ENCODE data around the gene AKR1B1. TPM values are rescaled to one million over a fixed set of nuclear protein-coding genes. Genes with fewer than 3 reads are reported as not detected.

AKR1B1 gene
- total RNA-seq, 1 experiment from 2014 or later: 135 TPM

DNA sequence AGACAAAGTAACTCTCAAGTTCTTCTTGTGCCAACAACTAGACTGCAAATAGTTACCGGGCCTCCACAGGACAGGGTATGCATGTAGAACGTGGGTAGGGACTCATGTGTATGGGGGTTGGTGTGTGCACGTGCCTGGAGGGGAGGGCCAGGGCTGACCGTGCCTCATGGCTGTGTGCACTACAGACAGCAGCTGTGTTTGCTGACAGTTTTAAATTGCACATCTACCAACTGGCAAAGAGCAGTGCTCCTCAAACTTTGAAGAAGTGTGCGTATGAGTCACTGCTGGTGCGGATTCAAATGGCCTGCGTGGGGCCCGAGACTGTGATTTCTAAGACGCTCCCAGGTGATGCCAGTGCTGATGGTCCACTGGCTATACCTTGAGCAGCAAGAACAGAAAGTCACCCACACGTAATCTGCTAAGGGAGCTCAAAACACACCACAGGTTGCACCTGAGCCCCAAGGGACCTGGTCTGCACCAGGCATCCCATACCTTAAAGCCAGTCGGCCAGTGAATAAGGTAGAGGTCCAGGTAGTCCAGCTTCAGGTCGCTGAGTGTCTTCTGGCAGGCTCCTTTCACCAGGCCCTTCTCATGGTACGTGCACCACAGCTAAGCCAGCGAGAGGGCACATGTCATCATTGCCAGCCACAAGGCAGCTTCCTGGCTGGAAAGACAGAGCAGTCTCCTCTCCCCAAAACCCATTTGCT, 8.5 kb downstream of the AKR1B1 start:
- H3K27ac Mint-ChIP-seq: no peak overlapping the region
- peaks cover 6% of the 10 kb centered on the region for H3K4me1 Mint-ChIP-seq
- no peak overlapping the region for H3K4me3 Mint-ChIP-seq
- H3K9me3 Mint-ChIP-seq: no peaks in the 10 kb centered on the region
- DNase-seq (ENCODE audit: low spot score) (no peak), ATAC-seq (no peak)
- ChIA-PET POLR2A (no interaction called here), CTCF (no interaction called here)
- TF ChIP-seq HMGA2 (CRISPR knock-in tag; IDR thresholded peaks at IDR 0.05): no peak
- TF ChIP-seq USF1 (CRISPR knock-in tag; IDR thresholded peaks at IDR 0.05): no peak
- no peak for TF ChIP-seq SMAD4 (CRISPR knock-in tag; IDR thresholded peaks at IDR 0.05)
- no peak for TF ChIP-seq PRRX2 (CRISPR knock-in tag; IDR thresholded peaks at IDR 0.05)
- no peak for TF ChIP-seq NFYB (CRISPR knock-in tag; conservative IDR thresholded peaks at IDR 0.05; ENCODE audit: low read depth)
- no peaks in the 10 kb centered on the region for H3K27me3 Mint-ChIP-seq (ENCODE audit: low read depth)
- H3K36me3 Mint-ChIP-seq: peaks cover 51% of the 10 kb centered on the region

DNA sequence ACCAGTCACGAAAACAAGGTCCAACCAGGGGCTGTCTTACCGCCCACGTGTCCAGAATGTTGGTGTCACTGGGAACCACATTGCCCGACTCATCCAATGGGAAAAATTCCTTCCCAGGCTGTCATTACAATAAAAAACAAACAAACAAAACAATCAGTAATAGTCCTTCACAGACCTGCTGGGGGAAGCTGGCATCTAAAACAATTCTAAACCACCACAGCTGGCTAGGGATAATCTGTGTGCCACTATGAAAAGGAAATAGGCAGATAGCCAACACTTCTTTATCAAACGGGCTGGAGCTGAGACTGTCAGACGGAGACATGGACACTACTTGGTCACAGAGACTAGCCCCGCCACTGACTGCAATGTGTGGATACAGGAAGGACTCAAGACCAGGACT, 9.2 kb downstream of the AKR1B1 start:
- CTCF ChIA-PET: no interaction called here
- Mint-ChIP-seq H3K36me3 (peaks cover 59% of the 10 kb centered on the region), H3K4me3 (no peak overlapping the region), H3K27ac (no peak overlapping the region), H3K4me1 (peaks cover 6% of the 10 kb centered on the region), H3K27me3 (ENCODE audit: low read depth) (no peaks in the 10 kb centered on the region), H3K9me3 (no peaks in the 10 kb centered on the region)
- DNase-seq (ENCODE audit: low spot score) (no peak), ATAC-seq (no peak)
- TF ChIP-seq, protein P1, sequence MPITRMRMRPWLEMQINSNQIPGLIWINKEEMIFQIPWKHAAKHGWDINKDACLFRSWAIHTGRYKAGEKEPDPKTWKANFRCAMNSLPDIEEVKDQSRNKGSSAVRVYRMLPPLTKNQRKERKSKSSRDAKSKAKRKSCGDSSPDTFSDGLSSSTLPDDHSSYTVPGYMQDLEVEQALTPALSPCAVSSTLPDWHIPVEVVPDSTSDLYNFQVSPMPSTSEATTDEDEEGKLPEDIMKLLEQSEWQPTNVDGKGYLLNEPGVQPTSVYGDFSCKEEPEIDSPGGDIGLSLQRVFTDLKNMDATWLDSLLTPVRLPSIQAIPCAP (CRISPR knock-in tag; IDR thresholded peaks at IDR 0.05): no peak
- TF ChIP-seq, protein P2, sequence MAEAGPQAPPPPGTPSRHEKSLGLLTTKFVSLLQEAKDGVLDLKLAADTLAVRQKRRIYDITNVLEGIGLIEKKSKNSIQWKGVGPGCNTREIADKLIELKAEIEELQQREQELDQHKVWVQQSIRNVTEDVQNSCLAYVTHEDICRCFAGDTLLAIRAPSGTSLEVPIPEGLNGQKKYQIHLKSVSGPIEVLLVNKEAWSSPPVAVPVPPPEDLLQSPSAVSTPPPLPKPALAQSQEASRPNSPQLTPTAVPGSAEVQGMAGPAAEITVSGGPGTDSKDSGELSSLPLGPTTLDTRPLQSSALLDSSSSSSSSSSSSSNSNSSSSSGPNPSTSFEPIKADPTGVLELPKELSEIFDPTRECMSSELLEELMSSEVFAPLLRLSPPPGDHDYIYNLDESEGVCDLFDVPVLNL (CRISPR knock-in tag; IDR thresholded peaks at IDR 0.05; ENCODE audit: borderline replicate concordance, low read depth): no peak
- TF ChIP-seq TEAD4 (CRISPR knock-in tag; IDR thresholded peaks at IDR 0.05) (no peak), NFATC4 (CRISPR knock-in tag; IDR thresholded peaks at IDR 0.05) (no peak), PRRX2 (CRISPR knock-in tag; IDR thresholded peaks at IDR 0.05) (no peak), SOX15 (CRISPR knock-in tag; IDR thresholded peaks at IDR 0.05) (no peak), ETV6 (CRISPR knock-in tag; IDR thresholded peaks at IDR 0.05) (no peak), NFYB (CRISPR knock-in tag; conservative IDR thresholded peaks at IDR 0.05; ENCODE audit: low read depth) (no peak), PREB (CRISPR knock-in tag; IDR thresholded peaks at IDR 0.05; ENCODE audit: borderline replicate concordance) (no peak), ATF3 (CRISPR knock-in tag; conservative IDR thresholded peaks at IDR 0.05) (no peak), ZNF219 (CRISPR knock-in tag; IDR thresholded peaks at IDR 0.05; ENCODE audit: borderline replicate concordance) (no peak), SP1 (CRISPR knock-in tag; conservative IDR thresholded peaks at IDR 0.05) (no peak), ZNF281 (CRISPR knock-in tag; IDR thresholded peaks at IDR 0.05) (no peak), CREB1 (CRISPR knock-in tag; IDR thresholded peaks at IDR 0.05) (no peak), JAZF1 (CRISPR knock-in tag; IDR thresholded peaks at IDR 0.05) (no peak), JUN (CRISPR knock-in tag; IDR thresholded peaks at IDR 0.05) (no peak), SMAD3 (CRISPR knock-in tag; IDR thresholded peaks at IDR 0.05; ENCODE audit: borderline replicate concordance) (no peak)
- TF ChIP-seq, protein P3, sequence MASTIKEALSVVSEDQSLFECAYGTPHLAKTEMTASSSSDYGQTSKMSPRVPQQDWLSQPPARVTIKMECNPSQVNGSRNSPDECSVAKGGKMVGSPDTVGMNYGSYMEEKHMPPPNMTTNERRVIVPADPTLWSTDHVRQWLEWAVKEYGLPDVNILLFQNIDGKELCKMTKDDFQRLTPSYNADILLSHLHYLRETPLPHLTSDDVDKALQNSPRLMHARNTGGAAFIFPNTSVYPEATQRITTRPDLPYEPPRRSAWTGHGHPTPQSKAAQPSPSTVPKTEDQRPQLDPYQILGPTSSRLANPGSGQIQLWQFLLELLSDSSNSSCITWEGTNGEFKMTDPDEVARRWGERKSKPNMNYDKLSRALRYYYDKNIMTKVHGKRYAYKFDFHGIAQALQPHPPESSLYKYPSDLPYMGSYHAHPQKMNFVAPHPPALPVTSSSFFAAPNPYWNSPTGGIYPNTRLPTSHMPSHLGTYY (CRISPR knock-in tag; IDR thresholded peaks at IDR 0.05): no peak
- TF ChIP-seq, protein P4, sequence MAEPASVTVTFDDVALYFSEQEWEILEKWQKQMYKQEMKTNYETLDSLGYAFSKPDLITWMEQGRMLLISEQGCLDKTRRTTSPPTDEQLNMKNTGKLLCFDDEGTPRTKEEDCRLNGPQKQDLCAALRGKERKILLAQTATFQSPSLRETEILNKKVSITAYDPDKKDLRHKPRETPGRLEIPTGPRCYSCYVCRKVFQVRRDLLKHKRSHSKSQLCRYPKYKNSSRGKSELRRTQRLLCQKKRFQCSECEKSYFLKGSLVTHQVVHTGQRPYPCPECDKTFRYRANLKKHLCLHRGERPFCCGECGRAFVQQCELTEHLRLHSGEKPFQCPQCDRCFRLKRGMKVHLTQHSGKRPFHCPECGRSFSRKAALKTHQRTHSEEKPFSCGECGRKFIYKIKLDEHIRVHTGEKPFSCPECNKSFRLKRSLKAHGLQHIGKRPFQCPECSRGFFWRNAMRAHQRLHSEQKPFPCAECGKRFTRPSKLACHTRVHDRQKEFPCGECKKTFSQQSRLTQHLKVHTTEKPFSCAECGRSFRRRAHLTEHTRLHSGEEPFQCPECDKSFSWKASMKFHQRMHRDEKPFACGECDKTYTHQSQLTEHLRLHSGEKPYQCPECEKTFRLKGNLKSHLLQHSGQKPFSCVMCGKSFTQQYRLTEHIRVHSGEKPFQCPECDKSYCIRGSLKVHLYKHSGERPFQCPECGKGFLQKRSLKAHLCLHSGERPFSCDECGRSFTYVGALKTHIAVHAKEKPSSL (CRISPR knock-in tag; conservative IDR thresholded peaks at IDR 0.05): no peak
- POLR2A ChIA-PET: no interaction called here
